Activated naive CD4-positive, alpha-beta T cell treated with anti-CD3 and anti-CD28 coated beads, Interleukin-2, amount 50 U/mL, for 72 hours (primary cell): ENCODE measurements around the gene KCNT2. TPM values are rescaled to one million over a fixed set of nuclear protein-coding genes. Genes with fewer than 3 reads are reported as not detected.

Source experiments
- ATAC-seq, 2 donors: fragments of 150-1000 bp; cut with Tn5 transposase; 2 replicates each; pipeline ENCODE4 v1.10.0; 2021; ENCODE audit warnings: mild to moderate bottlenecking in 2 of 2, moderate library complexity in 2 of 2
- DNase-seq, 2 donors: peaks; one replicate each; pipeline ENCODE4 v3.0.0; 2021 to 2022; ENCODE audit warnings: low spot score in 2 of 2
- H3K27ac Mint-ChIP-seq, 2 donors: one replicate each; pipeline ENCODE4 v1.8.0; 2022; ENCODE audit warnings: mild to moderate bottlenecking in 2 of 2, mixed read lengths in 2 of 2
- H3K36me3 Mint-ChIP-seq, 2 donors: one replicate each; pipeline ENCODE4 v1.8.0; 2022; ENCODE audit warnings: mixed read lengths in 2 of 2
- H3K9me3 Mint-ChIP-seq, 2 donors: one replicate each; pipeline ENCODE4 v1.8.0; 2022; ENCODE audit warnings: mixed read lengths in 2 of 2
- total RNA-seq, 2 donors: library from RNA; stranded (reverse); gene quantifications; one replicate each; pipeline ENCODE4 v1.2.3, GENCODE V29; 2022

The KCNT2 gene
- total RNA-seq, 2 donors from 2014 or later = not detected

DNA sequence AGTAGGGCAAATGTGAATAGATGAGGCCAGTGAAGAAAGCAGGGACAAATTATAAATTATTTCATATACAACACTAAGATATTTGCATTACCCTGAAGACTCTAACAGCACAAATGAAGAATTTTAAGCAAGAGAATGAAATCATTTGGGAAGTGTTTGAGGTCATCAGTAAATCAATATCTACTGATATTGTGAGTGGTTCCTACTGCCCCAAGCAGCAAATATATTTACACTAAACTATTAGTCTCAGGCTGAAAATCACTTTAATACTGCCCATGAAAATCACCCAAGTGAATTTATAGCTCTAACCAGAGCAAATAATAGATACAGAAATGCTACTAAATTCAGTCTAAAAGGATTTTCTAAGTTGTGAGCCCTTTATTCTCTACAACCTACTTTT, 163.6 kb downstream of the KCNT2 start:
- ATAC-seq (no peak), DNase-seq (no peak)
- H3K27ac Mint-ChIP-seq = no peak overlapping the region
- H3K9me3 Mint-ChIP-seq = peaks cover 0 to 4% of the 10 kb centered on the region in 2 donors
- H3K36me3 Mint-ChIP-seq = no peaks in the 10 kb centered on the region

DNA sequence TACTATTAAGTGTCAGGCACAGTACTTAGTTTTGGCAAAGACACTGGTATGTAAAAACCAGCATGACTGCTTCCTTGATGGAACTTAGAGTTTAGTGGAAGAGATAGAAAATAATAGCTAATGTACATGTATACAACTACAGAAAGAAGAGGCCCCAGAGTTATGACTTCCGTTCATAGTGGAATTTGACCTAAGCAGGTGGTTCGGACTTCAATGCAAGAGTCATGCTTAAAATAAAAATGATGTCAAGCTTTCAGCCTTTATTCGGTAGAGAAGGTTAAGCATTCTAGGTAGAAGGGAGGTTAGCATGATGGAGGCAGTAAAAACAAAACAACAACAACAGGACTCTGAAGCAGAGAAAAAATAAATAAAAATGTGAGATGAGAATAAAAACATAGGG, 165.9 kb downstream of the KCNT2 start:
- Mint-ChIP-seq H3K36me3 (no peaks in the 10 kb centered on the region), H3K27ac (no peak overlapping the region), H3K9me3 (peaks cover 0 to 3% of the 10 kb centered on the region in 2 donors)
- DNase-seq (no peak), ATAC-seq (no peak)

DNA sequence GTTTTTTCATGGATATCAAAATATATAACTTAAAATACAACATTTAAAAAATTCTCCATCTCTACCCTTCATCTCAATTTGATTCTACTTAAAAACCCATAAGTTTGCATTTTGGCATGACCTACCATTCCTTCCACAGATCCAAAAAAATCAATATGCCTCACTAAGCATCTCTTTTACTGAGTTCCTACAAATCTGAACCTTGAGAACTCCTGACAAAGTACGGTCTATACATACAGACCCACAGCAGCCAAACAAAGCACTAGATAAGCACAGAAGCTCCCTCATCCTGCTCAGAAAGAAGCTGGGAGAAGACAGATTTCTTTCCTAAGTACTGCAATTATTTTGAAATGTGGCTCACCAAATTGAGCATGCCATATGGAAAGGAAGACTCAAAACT, 167.5 kb downstream of the KCNT2 start:
- no peak for DNase-seq
- Mint-ChIP-seq H3K36me3 (no peaks in the 10 kb centered on the region), H3K9me3 (no peaks in the 10 kb centered on the region), H3K27ac (no peak overlapping the region)
- ATAC-seq = no peak

DNA sequence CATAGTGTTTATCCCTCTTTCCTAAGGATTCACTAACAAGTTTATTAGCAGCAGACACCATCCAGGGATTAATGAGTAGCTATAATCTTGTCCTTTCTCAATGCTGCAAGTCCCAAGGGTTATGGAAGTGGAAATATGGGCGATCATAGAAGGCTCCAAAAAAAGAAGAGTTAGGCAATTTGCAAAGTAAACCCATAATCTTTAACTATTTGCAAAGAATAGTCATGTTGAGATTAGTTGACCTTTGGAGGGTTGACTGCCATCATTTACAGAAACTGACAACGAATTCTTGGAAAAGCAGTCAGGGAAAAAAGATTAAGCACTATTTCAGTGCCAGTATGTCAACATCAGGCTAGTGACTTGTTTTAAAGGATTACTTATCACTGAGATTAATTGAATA, 169.9 kb downstream of the KCNT2 start:
- Mint-ChIP-seq H3K36me3 (no peaks in the 10 kb centered on the region), H3K27ac (no peak overlapping the region), H3K9me3 (no peaks in the 10 kb centered on the region)
- ATAC-seq (peak in 1 of 2 donors; percentile 24), DNase-seq (no peak)

DNA sequence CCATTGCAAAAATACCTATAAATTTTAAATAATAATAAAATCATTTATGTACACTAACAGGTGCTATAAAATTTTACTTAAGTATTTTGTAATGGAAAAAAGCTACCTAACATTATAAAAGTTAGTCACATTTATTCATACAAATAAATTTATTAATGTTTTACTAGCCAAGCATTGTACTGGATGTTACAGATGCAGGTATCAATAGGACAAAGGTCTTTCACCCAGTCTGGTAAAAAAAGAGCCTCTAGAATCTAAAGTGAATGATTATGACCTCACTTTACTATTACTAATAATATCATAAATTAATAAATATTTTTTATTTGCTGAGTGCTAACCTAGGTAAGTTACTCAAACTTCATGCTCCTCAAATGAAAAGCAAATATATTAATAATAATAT, 170.6 kb downstream of the KCNT2 start:
- Mint-ChIP-seq H3K9me3 (no peaks in the 10 kb centered on the region), H3K36me3 (no peaks in the 10 kb centered on the region), H3K27ac (no peak overlapping the region)
- DNase-seq (no peak), ATAC-seq (no peak)

DNA sequence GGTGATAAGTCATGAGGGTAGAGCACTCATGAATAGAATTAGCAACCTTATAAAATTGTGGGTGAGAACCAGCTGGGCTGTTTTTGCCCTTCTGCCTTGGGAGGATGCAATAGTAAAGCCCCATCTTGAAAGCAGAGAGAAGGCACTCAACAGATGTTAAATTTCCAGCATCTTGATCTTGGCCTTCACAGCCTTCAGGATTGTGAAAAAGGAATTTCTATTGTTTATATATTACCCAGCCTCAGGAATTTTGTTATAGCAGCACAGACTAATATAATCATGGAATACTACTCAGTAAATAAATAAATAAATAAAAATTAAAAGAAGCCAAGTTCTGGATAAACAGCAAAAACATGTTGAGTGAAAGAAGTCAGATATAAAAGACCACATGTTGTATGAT, 175.2 kb downstream of the KCNT2 start:
- no peak for DNase-seq
- ATAC-seq = no peak
- no peak overlapping the region for H3K27ac Mint-ChIP-seq
- H3K9me3 Mint-ChIP-seq = no peaks in the 10 kb centered on the region
- H3K36me3 Mint-ChIP-seq = no peaks in the 10 kb centered on the region

DNA sequence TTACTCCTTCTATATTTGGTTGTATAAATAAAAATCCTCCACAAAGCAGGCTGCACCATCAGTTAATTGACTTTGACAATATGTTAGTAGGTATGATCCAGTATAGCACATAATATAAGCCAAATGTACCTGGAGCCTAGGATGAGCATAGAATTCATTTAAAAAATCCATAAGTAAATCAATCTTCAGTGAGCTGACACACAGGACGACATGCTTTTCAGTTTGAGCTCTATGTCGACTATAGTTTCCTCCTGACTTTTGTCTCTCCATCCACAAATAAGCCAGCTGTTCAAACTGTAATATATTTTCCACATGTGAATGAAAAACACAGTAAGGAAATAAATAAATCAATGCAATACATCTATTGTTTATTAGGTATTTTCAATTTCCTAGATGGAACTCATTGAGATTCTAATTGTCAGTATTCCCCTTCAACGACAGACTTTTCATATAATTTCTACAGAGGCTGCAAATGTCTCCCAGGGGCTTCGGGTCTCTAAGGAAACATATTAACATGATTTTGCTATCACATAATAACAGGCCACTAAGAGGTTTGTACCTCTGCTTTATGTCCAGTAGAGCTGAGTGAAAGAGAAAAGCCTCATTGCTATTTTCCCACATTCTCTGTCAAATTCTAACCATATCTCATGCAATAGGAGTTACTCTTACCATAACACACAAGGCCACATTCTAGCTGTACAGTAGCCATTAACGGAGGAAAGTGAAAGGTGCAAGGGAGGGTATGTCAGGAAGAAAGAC, 180.1 kb downstream of the KCNT2 start:
- no peaks in the 10 kb centered on the region for H3K9me3 Mint-ChIP-seq
- no peak for ATAC-seq
- DNase-seq = no peak
- no peaks in the 10 kb centered on the region for H3K36me3 Mint-ChIP-seq
- no peak overlapping the region for H3K27ac Mint-ChIP-seq

DNA sequence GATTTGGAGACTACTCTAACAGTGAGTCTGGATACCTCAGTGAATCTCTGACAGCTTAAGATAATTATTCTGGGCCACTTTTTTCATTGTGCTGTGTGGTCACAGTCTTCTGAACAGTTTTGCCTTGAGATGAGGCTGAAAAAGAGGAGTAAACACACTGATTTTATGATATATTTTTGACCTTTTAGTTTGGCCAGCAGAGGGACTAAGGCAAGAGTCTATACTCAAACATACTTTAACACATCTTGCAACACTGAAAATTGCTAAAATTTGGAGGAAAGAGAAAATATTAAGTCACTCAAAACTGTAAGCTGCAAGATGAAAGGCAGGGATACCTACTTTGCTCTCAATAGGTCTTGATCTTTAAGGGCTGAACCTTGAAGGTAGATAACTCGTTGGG, 182.7 kb downstream of the KCNT2 start:
- H3K27ac Mint-ChIP-seq = no peak overlapping the region
- no peaks in the 10 kb centered on the region for H3K9me3 Mint-ChIP-seq
- ATAC-seq (no peak), DNase-seq (no peak)
- H3K36me3 Mint-ChIP-seq = no peaks in the 10 kb centered on the region

DNA sequence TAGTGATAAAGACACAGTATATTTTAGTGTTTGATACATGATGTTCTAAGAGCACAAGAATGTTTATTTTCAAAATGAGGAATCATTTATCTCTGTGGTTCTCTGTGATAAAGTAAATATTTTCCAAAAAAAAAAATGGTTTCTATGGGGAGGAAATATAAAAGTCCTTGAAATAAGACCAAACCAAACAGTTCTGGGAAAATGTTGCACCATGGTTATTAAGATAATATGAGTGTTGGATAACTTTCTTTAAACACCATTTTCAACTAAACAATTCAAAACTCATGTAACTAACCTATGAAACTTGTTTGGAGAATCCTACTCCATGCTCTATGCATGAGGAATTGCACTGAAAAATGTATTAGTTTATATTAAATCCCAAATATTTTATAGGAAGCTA, 184.6 kb downstream of the KCNT2 start:
- no peaks in the 10 kb centered on the region for H3K9me3 Mint-ChIP-seq
- DNase-seq (no peak), ATAC-seq (no peak)
- no peak overlapping the region for H3K27ac Mint-ChIP-seq
- no peaks in the 10 kb centered on the region for H3K36me3 Mint-ChIP-seq

DNA sequence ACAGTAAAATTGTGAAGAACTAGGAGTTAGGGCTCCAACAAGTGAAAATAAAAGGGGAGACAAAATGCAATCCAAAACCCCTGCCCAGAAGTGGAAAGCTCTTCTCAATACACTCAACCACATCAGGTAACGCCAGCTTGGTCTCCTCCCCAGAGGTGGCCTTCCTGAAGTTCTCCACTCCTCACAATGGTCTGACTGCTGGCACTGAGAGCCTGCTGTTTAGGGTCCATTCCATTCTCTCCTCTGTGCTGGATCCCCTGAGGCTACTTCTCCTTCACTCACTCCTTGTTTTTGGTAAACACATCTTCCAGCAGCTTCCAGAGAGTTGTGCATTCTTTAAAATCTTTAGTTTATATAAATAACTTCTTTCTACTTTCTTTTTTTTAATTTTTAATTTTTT, 189.5 kb downstream of the KCNT2 start:
- ATAC-seq = no peak
- H3K27ac Mint-ChIP-seq = no peak overlapping the region
- no peak for DNase-seq
- no peaks in the 10 kb centered on the region for H3K9me3 Mint-ChIP-seq
- no peaks in the 10 kb centered on the region for H3K36me3 Mint-ChIP-seq

DNA sequence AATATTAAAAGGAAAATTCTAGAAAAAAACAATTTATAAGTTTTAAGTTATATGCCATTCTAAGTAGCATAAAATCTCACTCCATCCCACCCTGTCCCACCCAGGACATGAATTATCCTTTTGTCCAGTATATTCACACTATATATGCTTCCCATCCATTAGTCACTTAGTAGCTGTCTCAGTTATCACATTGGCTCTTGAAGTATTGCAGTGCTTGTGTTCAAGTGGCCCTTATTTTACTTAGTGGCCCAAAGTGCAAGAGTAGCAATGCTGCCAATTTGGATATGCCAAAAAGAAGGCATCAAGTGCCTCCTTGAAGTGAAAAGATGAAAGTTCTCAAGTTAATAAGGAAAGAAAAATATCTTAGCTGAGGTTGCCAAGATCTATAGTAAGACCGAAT, 192.3 kb downstream of the KCNT2 start:
- no peaks in the 10 kb centered on the region for H3K36me3 Mint-ChIP-seq
- H3K27ac Mint-ChIP-seq = no peak overlapping the region
- ATAC-seq (no peak), DNase-seq (no peak)
- H3K9me3 Mint-ChIP-seq = peaks cover 0 to 3% of the 10 kb centered on the region in 2 donors

DNA sequence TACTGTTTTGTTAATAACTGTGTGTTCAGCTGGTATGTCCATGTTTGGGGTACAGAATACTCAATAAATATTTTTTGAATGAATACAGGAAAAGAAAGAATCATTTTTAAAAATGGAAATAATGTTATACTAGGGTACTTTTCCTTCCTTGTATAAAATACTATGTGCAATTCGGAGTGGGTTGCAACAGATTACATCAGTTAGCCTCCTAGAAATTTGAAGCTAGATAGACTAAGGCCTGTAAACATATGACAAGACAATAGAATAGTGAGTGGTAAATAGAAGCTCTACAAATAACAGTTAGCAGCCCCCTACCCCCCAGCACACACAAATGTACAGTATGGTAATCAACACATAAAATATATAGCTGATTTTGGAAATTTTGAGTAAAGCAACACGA, 195.9 kb downstream of the KCNT2 start:
- ATAC-seq = no peak
- Mint-ChIP-seq H3K27ac (no peak overlapping the region), H3K36me3 (no peaks in the 10 kb centered on the region), H3K9me3 (peaks cover 0 to 8% of the 10 kb centered on the region in 2 donors)
- no peak for DNase-seq

DNA sequence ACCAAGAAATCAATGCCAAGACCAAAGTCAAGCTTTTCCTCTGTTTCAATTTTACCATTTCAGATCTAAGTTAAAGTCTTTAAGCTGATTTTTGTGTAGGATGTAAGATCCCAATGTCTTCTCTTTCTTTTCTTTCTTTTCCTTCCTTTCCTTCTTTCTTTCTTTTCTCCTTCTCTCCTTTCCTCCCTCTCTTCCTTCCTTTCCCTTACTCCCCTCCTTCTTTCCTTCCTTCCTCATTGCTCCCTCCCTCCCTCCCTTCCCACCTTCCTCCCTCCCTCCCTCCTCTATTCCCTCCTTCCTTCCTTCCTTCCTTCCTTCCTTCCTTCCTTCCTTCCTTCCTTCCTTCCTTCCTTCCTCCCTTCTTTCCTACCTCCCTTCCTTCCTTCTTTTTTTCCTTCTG, 197.5 kb downstream of the KCNT2 start:
- DNase-seq = no peak
- peaks cover 0 to 8% of the 10 kb centered on the region in 2 donors for H3K9me3 Mint-ChIP-seq
- no peaks in the 10 kb centered on the region for H3K36me3 Mint-ChIP-seq
- H3K27ac Mint-ChIP-seq = no peak overlapping the region
- ATAC-seq = no peak

DNA sequence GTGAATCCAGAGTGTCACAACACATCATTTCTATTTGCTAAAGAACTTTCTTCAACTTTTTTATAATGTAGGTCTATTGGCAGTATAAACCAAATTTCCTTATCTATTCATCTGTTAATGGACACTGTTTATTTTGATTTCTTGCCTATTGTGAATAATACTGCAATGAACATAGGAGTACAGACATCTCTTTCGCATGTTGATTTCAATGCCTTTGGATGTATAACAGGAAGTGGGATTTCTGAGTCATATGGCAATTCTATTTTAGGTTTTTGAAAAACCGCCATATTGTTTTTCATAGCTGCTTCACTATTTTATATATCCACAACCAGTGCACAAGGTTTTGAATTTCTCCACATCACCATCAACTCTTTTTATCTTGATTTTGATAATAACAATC, 198.7 kb downstream of the KCNT2 start:
- peaks cover 0 to 8% of the 10 kb centered on the region in 2 donors for H3K9me3 Mint-ChIP-seq
- DNase-seq (no peak), ATAC-seq (no peak)
- H3K36me3 Mint-ChIP-seq = no peaks in the 10 kb centered on the region
- no peak overlapping the region for H3K27ac Mint-ChIP-seq

DNA sequence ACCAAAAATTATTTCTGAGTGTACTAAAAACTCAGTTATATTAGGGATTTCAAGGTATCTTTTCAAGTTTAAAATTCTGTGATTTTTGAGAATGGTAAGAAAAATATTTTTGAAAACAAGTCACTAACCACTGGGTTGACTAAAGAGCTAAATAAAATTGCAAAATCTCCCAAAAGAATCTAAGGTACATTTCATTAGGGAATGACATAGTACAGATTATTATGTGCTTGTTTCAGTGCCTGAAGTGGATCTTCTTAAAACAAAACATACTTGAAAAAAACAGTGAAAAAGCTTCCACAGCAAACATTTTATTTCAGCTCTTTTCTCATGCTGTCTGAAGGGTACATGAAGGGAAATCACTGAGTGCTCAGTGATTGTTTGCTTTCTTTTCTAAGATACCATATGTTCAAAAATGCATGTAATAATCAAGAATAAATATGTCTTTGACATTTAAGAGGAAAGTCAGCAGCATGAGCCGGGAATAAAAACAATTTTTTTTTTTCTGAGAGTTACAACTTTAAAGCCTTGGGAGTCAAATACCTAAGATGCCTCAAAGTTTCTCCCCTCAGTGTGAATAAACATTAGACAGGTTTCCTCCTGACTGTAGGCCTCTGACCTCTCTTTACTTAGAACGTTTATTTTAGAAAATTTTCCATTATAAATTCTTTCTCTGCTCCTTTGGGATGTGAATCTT, 200.7 kb downstream of the KCNT2 start:
- Mint-ChIP-seq H3K9me3 (peaks cover 6 to 8% of the 10 kb centered on the region in 2 donors), H3K36me3 (no peaks in the 10 kb centered on the region), H3K27ac (no peak overlapping the region)
- ATAC-seq = no peak
- DNase-seq = no peak

DNA sequence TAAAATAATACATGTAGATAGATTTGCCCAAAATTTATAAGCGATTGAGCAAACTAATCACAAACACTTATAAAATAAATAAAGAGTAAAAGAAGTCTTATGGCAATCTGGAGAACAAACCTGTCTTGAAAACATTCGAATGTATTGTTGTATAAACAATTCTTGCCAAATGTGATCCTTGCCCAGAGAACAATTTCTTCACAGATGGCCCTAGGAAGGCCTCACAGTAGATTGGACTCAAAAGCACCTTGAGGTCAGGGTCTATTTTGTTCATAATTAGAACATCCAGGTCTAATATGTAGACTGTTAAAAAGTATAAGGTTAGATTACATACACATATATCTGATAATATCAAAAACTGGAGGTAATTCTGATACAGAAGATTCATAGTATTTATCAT, 202.4 kb downstream of the KCNT2 start:
- Mint-ChIP-seq H3K36me3 (no peaks in the 10 kb centered on the region), H3K9me3 (peaks cover 5 to 6% of the 10 kb centered on the region in 2 donors), H3K27ac (no peak overlapping the region)
- ATAC-seq (no peak), DNase-seq (no peak)

DNA sequence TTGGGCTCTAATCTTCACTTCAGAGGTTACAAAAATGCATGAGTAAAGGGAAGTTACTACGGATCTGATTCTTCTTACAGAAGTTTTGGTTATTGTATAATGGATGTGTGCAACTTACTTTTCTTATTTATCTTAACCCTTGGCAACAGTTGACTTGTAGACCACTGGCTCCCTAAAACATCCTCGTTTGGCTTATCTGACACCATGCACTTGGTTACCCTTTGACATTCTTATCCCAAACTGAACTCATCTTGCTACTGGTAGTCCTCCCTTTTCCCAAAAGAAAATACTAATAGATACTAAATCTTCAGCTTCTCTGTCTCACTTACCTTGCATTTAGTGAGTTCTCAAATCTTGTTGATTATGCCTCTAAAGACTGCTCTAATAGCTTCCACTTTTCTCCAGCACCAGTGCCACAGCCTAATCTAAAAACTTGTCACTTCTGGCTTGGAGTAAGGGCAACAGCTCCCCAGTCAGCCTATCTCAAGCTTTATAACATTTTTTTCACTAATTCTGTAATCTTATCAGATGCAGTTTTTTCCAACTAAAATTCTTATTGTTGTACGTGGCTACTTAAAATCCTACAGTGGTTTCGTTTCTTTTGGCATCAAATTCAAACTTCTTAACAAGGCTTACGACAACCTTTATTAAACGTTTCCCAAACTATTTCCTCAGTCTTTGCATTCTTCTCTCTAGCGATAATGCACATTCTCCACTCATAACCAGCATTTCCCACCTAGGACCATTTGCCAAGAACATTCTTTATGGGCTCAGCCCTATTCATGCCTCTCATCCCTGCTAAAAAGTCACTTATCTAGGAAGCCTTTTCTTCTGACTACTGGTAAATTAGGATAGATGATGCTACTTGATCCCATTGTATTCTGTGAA, 204.2 kb downstream of the KCNT2 start:
- DNase-seq (no peak), ATAC-seq (no peak)
- no peaks in the 10 kb centered on the region for H3K36me3 Mint-ChIP-seq
- H3K27ac Mint-ChIP-seq = no peak overlapping the region
- peaks cover 4 to 6% of the 10 kb centered on the region in 2 donors for H3K9me3 Mint-ChIP-seq
